Stimulated activated CD8-positive, alpha-beta memory T cell treated with anti-CD3 and anti-CD28 coated beads, Interleukin-2, amount 100 ng/mL, for 1 hour (primary cell): ENCODE measurements around the gene AKAP7.
"Not testable (repeated sequence)": the region's sequence is repeated elsewhere in the genome, so short reads cannot be mapped to it uniquely, and the experiment has no call there.

Source experiments
- DNase-seq, 2 donors: peaks; one replicate each; pipeline ENCODE4 v3.0.0-alpha.2; 2020; ENCODE audit warnings: low read depth in 2 of 2

The AKAP7 gene

DNA sequence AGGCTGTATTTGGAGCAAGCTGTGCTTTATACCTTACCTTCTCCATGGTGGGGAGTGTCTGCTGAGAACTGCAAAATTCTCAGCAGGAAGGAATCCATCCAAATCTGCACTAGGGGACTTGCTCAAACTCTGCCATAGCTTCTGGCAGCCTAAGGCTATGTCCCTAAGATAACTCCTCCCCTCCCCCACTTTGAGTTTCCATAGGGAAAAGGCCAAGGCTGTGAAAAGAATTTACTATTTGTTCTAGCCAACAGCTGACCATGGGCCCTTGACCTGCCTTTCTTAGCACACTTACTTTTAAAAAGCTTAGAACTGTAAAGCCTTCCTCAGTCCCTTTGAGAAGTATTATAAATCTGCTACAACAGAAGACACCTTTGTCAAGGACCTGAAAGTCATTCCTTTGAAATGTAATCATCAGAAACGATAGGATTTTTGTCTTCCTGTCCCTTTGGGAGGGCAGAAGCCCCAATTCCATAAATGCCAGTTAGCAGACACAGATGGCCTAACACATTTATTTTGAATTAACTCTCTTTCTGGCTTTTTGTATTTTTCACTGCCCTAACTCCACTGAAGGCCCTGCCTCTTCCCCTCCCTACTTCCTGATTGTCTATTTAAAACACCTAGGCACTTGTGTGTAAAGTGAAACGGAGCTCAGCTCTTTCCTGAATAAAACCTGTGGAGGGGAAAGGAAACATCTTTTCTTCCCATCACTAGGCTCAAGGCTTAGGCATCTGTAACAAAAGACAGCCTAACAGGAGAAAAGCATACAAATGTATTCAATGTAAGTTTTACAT is 157.1 kb downstream of the AKAP7 start:
- DNase-seq: no peak

DNA sequence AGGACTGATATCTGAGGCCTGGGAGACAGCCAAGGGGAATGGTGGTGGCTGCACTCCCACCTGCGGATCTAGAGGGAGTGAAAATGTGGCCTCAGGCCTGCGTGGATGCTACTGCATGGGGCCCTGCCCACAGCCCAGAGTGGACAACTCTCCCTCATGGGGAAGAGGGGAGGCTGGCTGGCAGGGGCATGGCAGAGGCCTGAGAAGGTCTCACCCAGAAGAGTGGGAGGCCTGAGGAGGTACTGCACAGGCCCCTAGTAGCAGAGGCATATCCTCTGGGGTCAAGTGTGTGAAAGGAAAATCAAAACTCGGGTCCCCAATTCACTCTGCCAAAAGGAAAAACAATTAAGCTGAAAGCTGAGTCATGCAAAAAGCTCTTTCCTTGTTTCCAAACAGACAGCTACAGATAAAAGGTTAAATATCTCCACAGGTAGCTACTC is 158.2 kb downstream of the AKAP7 start:
- no peak for DNase-seq

GRCh38 chr6:131295081-131295480 is 159.8 kb downstream of the AKAP7 start:
- DNase-seq: no peak

DNA sequence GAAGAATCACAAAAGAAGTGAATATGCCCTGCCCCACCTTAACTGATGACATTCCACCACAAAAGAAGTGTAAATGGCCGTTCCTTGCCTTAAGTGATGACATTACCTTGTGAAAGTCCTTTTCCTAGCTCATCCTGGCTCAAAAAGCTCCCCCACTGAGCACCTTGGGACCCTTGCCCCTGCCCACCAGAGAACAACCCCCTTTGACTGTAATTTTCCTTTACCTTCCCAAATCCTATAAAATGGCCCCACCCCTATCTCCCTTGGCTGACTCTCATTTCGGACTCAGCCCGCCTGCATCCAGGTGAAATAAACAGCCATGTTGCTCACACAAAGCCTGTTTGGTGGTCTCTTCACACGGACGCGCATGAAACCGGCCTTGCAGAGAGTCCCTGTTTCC is 165.6 kb downstream of the AKAP7 start:
- not testable (repeated sequence) for DNase-seq

GRCh38 chr6:131303338-131303930 is 168.2 kb downstream of the AKAP7 start:
- DNase-seq: no peak

- DNase-seq: no peak
Measured at GRCh38 chr6:131305037-131305850, 170.0 kb downstream of the AKAP7 start.

DNA sequence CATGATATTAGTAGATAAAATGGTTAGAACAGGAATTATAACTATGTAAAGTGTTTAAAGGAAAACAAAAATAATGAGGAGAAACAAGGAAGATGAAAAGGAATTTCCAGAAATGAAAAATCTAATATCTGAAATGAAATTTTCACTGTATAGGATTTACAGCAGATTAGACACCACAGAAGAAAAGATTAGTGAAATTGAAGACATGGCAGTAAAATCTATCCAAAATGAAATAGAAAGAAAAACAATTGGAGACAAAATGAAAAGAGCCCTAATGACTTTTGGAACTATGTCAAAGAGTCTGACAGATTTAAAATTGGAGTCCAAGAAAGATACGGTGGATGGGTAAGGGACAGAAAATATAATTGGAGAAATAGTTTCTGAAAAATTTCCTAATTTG is 174.2 kb downstream of the AKAP7 start:
- no peak for DNase-seq

DNA sequence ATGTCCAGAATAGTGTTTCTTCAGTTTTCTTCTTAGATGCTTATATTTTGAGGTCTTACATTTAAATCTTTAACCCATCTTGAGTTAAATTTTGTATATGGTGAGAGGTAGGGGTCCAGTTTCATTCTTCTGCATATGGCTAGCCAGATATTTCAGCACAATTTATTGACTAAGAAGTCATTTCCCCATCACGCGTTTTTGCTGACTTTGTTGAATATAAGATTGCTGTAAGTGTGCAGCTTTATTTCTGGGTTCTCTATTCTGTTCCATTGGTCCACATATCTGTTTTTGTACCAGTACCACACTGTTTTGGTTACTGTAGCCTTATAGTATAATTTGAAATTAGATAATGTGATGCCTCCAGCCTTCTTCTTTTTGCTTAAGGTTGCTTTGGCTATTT is 179.6 kb downstream of the AKAP7 start:
- no peak for DNase-seq

DNA sequence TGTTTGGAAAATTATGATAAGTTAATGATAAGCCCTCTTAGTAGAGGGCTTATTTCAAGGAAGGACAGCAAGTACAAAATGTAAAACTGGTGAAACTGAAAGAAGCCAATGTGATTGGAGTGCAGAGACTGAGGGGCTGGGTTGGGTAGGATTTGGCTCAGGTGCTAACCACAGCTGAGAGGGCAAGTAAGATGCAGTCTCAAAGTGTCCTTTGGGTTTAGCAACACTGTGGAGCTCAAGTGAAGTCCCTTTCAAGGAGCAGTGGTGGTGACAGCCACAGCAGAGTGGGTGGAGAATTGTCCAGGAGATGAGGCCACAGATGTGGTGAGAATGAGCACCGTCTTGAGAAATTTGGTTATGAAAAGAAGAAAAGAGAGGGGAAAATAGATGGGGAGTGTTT is 181.4 kb downstream of the AKAP7 start:
- no peak for DNase-seq

GRCh38 chr6:131317516-131317915 is 182.2 kb downstream of the AKAP7 start:
- DNase-seq: no peak

DNA sequence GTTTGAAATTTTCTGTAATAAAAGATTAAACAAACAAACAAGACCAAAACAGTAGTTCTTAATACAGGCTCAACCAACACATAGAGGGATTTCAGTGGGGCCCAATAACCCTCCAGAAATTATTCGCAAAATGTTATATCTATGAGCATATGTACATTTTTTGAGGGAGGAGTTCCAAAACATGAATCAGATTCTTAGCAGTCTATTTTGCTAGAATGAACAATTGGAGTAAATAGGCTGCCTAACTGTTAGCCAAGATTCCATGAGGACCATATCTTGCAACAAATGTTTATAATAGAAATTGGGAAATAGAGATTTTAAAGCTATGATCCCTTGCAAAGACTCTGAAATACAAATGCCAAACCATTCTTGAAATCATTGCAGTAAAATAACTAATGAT is 186.3 kb downstream of the AKAP7 start:
- DNase-seq: no peak

DNA sequence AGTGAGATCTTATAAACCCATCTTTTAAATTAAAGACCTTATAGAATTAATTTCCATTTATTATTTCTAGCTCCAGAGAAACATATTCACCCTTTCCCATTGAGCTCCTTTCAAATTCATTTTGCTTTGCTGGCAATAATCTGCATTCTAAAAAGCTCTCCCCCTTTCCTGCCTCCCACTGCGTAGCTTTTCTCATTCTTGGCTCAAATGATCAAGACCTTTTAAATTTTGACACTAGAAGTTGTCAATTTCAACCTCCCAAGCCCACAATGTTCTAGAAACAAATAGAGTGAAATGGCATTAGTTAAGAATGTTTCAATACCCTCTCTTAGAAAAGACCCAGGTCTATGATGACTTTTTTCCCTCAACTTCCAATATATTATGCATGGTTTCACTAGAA is 186.9 kb downstream of the AKAP7 start:
- no peak for DNase-seq

DNA sequence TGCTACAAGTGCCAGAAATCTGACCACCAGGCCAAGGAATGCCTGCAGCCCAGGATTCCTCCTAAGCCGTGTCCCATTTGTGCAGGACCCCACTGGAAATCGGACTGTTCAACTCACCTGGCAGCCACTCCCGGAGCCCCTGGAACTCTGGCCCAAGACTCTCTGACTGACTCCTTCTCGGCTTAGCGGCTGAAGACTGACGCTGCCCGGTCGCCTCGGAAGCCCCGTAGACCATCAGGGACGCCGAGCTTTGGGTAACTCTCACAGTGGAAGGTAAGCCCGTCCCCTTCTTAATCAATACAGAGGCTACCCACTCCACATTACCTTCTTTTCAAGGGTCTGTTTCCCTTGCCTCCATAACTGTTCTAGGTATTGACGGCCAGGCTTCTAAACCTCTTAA is 190.4 kb downstream of the AKAP7 start:
- not testable (repeated sequence) for DNase-seq

- DNase-seq: not testable (repeated sequence)
Measured at GRCh38 chr6:131328727-131329126, 193.5 kb downstream of the AKAP7 start.

DNA sequence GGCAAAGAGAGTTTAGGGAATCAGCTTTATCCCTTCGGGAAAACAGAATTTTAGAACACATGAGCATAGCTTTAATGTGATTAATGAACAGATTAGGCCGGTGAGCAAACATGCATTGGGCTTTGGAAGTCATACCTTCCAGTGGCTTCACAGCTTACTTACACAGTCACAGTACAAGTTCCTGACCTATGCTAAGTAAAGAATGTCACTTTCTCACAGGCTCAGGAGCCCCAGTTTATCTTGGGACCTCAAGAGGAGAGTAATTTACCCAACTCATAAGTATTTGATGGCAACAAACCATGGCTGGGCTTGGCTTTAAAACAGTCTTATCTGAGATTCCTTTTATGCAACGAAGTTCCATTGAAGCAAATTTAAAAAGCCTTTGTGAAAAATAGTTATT is 195.9 kb downstream of the AKAP7 start:
- DNase-seq: no peak

GRCh38 chr6:131331873-131332781 is 196.9 kb downstream of the AKAP7 start:
- no peak for DNase-seq
